ENCODE data around the gene LIMS1.
"Not testable (repeated sequence)": the region's sequence is repeated elsewhere in the genome, so short reads cannot be mapped to it uniquely, and the experiment has no call there.

Gene LIMS1

GRCh38 chr2:108533832-108534583, at the start of gene LIMS1:
Gene LIMS1, plus strand, starts transcription at chr2:108534470. Its CDS starts 93 bp downstream, at chr2:108534563.
- DNase-seq (ENCODE audit: low read depth): peak; percentile 84

GRCh38 chr2:108485253-108485652, 49.0 kb upstream of the LIMS1 start:
- no peak for DNase-seq (ENCODE audit: low read depth)

- DNase-seq (ENCODE audit: low read depth): no peak
Observed at GRCh38 chr2:108490506-108491122, 43.7 kb upstream of the LIMS1 start.

GRCh38 chr2:108491848-108492247, 42.4 kb upstream of the LIMS1 start:
- DNase-seq (ENCODE audit: low read depth): no peak

GRCh38 chr2:108492364-108492763, 41.9 kb upstream of the LIMS1 start:
- DNase-seq (ENCODE audit: low read depth): peak; percentile 89

- not testable (repeated sequence) for DNase-seq (ENCODE audit: low read depth)
Observed at GRCh38 chr2:108496167-108496566, 38.1 kb upstream of the LIMS1 start.

- not testable (repeated sequence) for DNase-seq (ENCODE audit: low read depth)
Observed at GRCh38 chr2:108507620-108508019, 26.6 kb upstream of the LIMS1 start.

- not testable (repeated sequence) for DNase-seq (ENCODE audit: low read depth)
Observed at GRCh38 chr2:108512431-108512830, 21.8 kb upstream of the LIMS1 start.

- not testable (repeated sequence) for DNase-seq (ENCODE audit: low read depth)
Observed at GRCh38 chr2:108514478-108514877, 19.8 kb upstream of the LIMS1 start.

- DNase-seq (ENCODE audit: low read depth): not testable (repeated sequence)
Observed at GRCh38 chr2:108524688-108525087, 9.6 kb upstream of the LIMS1 start.

GRCh38 chr2:108525258-108525657, 9.0 kb upstream of the LIMS1 start:
- not testable (repeated sequence) for DNase-seq (ENCODE audit: low read depth)

GRCh38 chr2:108531674-108532055, 2.6 kb upstream of the LIMS1 start:
- no peak for DNase-seq (ENCODE audit: low read depth)

- DNase-seq (ENCODE audit: low read depth): no peak
Observed at GRCh38 chr2:108534584-108535356, 500 bp downstream of the LIMS1 start.

- peak; percentile 84 for DNase-seq (ENCODE audit: low read depth)
Observed at GRCh38 chr2:108535357-108535631, 1.0 kb downstream of the LIMS1 start.

- no peak for DNase-seq (ENCODE audit: low read depth)
Observed at GRCh38 chr2:108536133-108536780, 2.0 kb downstream of the LIMS1 start.

GRCh38 chr2:108536911-108537310, 2.6 kb downstream of the LIMS1 start:
- no peak for DNase-seq (ENCODE audit: low read depth)

GRCh38 chr2:108538000-108538625, 3.8 kb downstream of the LIMS1 start:
- no peak for DNase-seq (ENCODE audit: low read depth)

- DNase-seq (ENCODE audit: low read depth): no peak
Observed at GRCh38 chr2:108541451-108541850, 7.2 kb downstream of the LIMS1 start.

- DNase-seq (ENCODE audit: low read depth): peak; percentile 72
Observed at GRCh38 chr2:108542071-108542470, 7.8 kb downstream of the LIMS1 start.

- no peak for DNase-seq (ENCODE audit: low read depth)
Observed at GRCh38 chr2:108547606-108548005, 13.3 kb downstream of the LIMS1 start.

- no peak for DNase-seq (ENCODE audit: low read depth)
Observed at GRCh38 chr2:108548208-108549003, 14.1 kb downstream of the LIMS1 start.
